Measurements from ENCODE around the gene ARHGAP22.

Gene ARHGAP22

DNA sequence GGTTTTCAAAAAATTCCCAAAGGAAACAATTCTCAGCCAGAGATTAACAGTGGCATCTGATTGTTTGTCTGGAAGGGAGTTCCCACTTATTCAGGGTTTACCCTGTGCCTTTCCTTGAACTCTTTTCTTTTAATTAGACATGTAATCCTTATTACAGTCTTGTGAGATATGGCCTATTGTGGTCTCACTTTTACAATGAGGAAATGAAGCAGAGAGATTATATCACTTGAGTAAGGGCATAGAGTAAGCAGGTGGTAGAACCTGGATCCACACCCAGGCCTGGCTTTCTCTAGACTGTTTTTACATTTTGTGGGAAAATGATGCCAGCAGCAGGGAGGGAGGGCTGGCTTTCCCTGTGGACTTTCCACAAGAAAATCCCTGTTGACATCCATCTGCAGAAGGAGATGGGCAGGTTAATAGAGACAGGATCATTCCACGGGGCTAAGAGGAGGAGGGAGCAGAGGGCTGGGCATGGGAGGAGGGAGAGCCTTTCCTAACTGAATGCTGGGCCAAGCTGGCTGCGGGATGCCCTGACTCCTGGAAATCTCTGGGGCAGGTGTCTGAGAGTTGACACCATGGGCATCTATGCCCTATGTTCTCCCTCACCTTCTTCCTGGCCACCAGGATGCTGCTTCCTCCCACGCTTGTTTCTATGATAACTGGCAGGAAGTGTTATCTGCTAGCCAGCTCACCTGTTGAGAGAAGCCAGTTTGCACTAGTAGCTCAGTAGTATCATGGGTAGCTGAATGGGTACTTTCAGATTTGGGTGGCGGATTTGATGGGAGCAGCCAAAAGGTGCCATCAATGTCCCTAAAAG, 28.7 kb upstream of the ARHGAP22 start:
- DNase-seq = no peak

- no peak for DNase-seq
Measured at GRCh38 chr10:48632166-48632565, 27.3 kb upstream of the ARHGAP22 start.

GRCh38 chr10:48627984-48628609, 23.2 kb upstream of the ARHGAP22 start:
- no peak for DNase-seq

DNA sequence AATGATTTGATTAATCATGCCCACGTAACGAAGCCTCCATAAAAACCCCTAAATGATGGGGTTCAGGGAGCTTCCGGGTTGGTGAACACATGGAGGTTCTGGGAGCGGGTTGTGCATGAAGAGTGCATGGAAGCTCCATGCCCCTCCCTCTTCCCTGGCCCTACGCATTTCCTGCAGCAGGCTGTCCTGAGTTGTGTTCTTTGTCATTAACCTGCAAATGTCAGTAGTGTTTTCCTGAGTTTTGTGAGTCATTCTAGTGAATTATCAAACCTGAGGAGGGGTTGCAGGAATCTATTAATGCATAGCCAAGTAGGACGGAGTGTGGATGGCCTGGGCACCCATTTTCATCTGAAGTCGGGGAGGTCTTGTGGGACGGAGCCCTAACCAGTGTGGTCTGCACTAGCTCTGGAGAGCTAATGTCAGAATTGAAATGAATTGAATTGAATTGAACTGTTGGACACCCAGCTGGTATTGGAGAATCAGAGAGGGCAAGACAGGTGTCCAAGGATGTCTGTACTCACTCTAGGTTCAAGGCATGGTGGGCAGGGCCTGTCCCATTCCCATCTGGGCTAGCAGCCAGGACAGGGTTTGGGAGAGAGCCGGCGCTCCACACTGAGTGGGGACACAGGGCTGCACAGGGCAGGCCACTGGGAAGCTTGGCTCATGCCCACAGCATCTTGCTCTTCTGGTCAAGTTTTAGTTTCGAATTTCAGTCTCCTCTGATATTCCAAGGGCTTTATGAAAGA, 22.3 kb upstream of the ARHGAP22 start:
- DNase-seq = no peak

- no peak for DNase-seq
Measured at GRCh38 chr10:48626447-48626846, 21.6 kb upstream of the ARHGAP22 start.

DNA sequence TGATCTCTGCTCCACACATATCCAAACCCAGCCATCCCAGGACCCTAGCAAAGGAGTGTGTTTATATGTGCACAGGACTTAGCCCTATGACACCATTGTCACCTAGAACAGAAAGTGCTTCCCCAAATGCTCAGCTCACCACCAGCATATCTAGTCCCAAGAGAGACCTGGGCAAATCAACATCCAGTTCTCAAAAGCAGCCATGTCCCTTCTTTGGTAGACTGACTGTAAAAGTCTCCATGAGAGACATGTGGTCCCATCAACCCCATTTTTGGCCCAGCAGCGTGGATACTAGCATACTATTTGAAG, 20.9 kb upstream of the ARHGAP22 start:
- DNase-seq = no peak

GRCh38 chr10:48623607-48624132, 18.8 kb upstream of the ARHGAP22 start:
- no peak for DNase-seq

- no peak for DNase-seq
Measured at GRCh38 chr10:48623009-48623408, 18.1 kb upstream of the ARHGAP22 start.

DNA sequence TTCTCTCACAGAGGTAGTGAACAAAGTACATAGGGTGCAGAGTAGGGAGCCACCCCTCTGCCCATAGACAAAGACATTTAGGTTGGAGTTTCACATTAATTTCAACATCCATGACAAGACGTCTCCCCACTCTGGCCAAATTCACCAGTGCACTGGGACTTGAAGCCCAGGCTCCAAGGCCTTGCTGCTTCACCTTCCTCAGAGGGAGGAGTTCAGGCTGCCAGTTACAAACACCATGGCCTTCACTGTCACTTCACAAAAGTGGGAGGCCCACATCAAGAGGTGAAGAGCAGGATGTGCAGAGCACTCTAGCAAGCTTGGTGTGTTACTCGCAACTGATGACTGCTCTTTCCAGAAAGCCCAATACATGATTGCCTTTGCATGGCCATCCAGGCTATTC, 15.8 kb upstream of the ARHGAP22 start:
- no peak for DNase-seq

GRCh38 chr10:48616436-48616835, 11.6 kb upstream of the ARHGAP22 start:
- no peak for DNase-seq

GRCh38 chr10:48614481-48615390, 9.9 kb upstream of the ARHGAP22 start:
- DNase-seq = no peak

DNA sequence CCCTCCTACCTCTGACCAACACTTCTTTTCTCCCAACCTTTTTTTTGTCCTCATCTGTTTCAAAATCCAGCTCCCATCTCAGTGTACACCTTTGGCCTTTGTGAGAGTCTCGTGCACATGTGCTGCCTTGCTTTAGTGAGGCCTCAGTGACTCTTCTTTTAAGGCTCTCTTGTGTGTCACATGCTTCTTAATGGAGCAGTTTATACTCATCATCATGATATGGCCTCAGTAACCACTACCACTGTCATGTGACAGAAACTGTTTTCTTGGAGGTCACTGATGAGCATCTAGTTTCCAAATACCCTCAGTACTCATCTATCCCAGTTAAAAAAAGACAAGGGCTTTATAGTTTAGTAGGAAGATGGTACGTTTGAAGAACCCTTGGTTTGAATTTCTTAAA, 8.1 kb upstream of the ARHGAP22 start:
- no peak for DNase-seq

- no peak for DNase-seq
Measured at GRCh38 chr10:48612236-48612943, 7.5 kb upstream of the ARHGAP22 start.

- no peak for DNase-seq
Measured at GRCh38 chr10:48611133-48611532, 6.3 kb upstream of the ARHGAP22 start.

DNA sequence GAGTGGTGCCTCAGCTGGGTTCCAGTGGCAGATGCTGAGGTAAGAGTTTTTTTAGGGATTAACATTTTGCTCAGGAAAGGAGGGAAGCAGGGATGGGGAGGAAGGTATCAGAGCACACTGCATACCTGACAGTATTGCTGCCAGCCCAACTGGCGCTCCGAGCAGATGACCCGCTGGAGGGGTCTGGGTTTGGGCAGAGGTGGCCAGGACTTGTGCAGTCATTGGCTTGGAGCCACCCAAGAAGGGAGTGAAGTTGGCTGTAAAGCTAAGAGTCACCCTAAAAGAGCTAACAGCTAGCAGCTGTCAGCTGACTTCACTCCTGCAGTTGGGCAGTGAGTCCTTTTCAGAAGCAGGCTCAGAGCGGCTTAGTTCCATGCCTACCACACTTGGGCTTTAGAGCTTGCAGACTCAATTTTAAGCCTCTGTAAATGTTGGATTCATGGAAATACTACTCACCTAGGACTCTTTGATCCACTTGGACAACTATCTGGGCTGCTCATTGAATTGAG, 5.8 kb upstream of the ARHGAP22 start:
- no peak for DNase-seq

- no peak for DNase-seq
Measured at GRCh38 chr10:48609899-48610584, 5.2 kb upstream of the ARHGAP22 start.

- DNase-seq = no peak
Measured at GRCh38 chr10:48609441-48609840, 4.6 kb upstream of the ARHGAP22 start.

GRCh38 chr10:48608976-48609375, 4.1 kb upstream of the ARHGAP22 start:
- no peak for DNase-seq

DNA sequence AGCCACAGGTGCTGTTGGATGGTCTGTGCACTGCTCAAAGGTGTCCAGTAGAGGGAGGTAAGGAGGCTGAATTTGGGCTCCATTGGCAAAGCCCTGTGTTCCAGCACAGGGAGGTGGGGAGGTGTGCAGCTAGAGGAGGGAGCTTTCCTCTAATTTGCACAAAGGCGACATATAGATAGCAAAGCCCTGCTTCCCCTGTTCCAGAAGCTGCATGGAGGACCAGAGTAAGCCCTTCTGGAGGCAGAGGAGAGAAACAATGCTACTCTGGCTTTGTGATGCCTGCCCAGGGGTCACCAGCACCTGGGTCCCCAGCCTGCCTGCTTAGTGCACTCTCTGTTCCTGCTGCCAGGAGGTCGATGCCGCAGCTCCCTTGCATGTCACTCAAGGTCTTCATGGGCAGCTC, 3.4 kb upstream of the ARHGAP22 start:
- no peak for DNase-seq

DNA sequence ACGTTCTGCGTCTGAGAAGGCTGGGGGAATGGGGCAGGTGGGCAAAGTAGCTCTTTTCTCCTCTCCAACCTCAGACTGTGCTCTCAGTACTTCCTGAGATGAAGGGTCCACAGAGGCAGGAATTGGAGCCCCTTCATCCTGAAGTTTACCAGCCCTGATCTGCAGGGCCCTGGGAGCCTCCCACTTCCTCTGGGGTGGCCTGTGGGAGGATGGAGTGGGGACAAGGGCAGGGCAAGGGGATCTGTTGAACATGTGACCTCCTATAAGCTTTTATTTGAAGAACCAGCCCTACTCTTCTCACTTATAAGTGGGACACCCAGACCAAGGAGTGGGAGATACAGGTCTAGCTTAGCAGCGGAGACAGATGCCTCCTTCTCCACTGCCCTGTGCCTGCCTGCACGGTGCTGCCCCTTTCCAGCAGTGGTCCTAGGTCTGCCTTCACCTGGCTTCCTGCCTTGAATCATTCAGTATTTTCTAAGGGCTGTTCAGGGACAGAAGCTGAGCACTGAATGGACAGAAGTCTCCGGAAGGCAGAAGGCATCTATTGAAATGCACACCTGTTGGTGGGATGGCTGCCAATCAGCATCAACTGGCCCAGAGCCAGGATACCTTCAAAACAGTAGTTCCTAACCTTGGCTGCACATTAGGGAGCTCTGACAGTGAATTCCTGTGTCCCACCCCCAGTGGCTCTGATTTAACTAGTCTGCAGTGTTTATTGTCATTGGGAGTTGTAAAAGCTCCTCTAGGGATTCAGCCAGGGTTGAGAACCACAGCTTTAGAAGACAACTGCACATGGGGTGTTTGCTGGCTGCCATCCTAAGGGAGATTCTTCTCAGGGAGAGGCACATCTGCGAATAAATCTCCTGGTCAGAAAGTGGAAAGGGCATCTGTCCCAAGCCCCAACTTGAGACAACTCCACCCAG, 2.7 kb upstream of the ARHGAP22 start:
- DNase-seq = no peak

Measured in SIG-M5 (cell line).